ENCODE results near the gene DCLRE1C.

DNA sequence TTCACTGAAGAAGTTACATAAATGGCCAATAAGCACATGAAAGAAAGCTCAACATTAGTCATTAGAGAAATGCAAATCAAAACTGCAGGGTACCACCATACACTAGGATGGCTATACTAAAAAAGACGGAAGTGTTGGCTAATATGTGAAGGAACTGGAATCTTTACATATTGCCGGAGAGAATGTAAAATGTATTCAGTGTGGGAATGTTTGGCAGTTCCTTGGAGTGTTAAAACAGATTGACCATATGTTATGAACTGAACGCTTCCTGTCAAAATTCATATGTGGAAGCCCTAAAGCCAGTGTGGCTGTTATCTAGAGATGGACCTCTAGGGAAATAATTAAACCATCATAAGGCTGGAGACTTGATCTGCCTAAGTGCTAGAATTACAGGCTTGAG is 42.1 kb downstream of the DCLRE1C start:
- TF ChIP-seq, protein P1, sequence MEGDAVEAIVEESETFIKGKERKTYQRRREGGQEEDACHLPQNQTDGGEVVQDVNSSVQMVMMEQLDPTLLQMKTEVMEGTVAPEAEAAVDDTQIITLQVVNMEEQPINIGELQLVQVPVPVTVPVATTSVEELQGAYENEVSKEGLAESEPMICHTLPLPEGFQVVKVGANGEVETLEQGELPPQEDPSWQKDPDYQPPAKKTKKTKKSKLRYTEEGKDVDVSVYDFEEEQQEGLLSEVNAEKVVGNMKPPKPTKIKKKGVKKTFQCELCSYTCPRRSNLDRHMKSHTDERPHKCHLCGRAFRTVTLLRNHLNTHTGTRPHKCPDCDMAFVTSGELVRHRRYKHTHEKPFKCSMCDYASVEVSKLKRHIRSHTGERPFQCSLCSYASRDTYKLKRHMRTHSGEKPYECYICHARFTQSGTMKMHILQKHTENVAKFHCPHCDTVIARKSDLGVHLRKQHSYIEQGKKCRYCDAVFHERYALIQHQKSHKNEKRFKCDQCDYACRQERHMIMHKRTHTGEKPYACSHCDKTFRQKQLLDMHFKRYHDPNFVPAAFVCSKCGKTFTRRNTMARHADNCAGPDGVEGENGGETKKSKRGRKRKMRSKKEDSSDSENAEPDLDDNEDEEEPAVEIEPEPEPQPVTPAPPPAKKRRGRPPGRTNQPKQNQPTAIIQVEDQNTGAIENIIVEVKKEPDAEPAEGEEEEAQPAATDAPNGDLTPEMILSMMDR (IDR thresholded peaks at IDR 0.05; ENCODE audit: low read depth, low read length, missing input control) = no peak
- TF ChIP-seq, protein P2, sequence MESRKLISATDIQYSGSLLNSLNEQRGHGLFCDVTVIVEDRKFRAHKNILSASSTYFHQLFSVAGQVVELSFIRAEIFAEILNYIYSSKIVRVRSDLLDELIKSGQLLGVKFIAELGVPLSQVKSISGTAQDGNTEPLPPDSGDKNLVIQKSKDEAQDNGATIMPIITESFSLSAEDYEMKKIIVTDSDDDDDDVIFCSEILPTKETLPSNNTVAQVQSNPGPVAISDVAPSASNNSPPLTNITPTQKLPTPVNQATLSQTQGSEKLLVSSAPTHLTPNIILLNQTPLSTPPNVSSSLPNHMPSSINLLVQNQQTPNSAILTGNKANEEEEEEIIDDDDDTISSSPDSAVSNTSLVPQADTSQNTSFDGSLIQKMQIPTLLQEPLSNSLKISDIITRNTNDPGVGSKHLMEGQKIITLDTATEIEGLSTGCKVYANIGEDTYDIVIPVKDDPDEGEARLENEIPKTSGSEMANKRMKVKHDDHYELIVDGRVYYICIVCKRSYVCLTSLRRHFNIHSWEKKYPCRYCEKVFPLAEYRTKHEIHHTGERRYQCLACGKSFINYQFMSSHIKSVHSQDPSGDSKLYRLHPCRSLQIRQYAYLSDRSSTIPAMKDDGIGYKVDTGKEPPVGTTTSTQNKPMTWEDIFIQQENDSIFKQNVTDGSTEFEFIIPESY (IDR thresholded peaks at IDR 0.05) = no peak
- TF ChIP-seq, protein P3, sequence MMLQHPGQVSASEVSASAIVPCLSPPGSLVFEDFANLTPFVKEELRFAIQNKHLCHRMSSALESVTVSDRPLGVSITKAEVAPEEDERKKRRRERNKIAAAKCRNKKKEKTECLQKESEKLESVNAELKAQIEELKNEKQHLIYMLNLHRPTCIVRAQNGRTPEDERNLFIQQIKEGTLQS (IDR thresholded peaks at IDR 0.05) = no peak
- TF ChIP-seq EGR1 (IDR thresholded peaks at IDR 0.05; ENCODE audit: low read depth in 2 of 2) (no peak), SP1 (IDR thresholded peaks at IDR 0.05) (no peak), FOXA1 (IDR thresholded peaks at IDR 0.05) (no peak), YY1 (IDR thresholded peaks at IDR 0.05) (no peak), RAD21 (IDR thresholded peaks at IDR 0.05) (no peak)
